ENCODE data around the gene AXIN1. TPM values are rescaled to one million over a fixed set of nuclear protein-coding genes. Genes with fewer than 3 reads are reported as not detected.

Gene AXIN1
- total and polyA plus RNA-seq, 8 donors, result 11.7 to 69.2 (median 17.4) TPM

DNA sequence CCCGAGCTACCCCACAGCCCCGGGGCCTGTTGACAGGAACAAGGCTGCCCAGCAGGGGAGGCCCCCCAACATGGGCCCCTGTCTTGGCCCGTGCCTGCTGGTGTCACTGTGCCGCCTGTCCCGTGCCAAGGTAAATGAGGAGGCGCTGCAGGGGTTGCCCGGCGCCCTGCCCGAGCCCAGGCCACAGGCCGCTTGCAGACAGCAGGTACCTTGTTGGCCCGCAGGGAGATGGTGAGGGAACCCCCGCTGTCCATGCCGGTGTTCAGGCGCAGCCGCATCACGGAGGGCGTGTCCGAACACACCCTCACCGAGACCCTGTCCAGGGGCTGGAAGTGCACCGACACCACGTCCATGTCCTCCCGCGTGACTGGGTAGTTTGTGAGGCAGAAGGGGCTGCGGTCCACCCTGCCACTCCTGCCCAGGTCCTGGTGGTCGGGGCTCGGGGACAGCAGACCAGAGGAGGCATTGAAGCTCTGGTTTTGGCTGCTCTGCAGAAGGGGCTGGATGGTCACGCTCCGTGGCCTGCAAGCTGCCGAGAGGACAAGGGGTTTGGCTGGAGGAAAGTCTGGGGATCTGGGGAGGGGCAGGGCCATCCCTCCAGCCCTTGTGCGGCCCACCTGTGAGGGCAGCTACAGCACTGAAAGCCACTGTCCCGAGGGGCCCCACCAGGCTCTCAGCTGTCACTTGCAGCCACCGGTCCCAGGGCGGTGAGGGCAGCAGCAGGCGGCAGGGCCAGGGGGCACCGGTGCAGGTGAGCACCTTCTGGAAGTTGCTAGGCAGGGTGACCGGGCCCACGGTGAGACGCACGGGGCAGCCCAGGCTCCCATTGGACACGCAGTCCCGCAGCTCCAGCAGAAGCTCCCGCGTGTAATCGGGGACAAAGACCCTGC is 23.6 kb upstream of the AXIN1 start:
- intact Hi-C loops (cut with DNase I; ENCODE audit: low total_unique reads), result no loop called here
- H3K36me3 ChIP-seq, result peaks cover 48 to 68% (median 66%) of the 10 kb centered on the region in 4 donors
- WGBS, 5 donors, result 88 to 96% (median 94%) methylated on average over 20 to 44 of the region's 44 CpGs

DNA sequence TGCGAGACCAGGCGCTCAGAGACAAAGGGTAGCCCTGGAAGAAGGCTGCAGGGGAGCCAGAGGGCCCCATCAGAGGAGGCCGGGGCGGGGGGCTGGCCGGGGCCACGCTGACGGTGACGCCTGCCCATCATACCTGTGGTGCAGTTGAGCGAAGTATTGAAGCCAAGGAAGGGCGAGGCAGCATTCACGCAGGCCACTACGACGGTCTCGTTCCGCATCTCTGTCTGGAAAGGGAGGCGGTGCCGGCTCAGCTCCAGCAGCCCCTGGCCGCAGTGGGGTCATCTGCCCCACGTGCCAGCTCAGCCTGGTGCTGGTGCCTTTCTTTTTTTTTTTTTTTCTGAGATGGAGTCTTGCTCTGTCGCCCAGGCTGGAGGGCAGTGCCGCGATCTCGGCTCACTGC is 22.7 kb upstream of the AXIN1 start:
- H3K27ac ChIP-seq, result no peak overlapping the region
- intact Hi-C loops (cut with DNase I; ENCODE audit: low total_unique reads), result no loop called here
- no peaks in the 10 kb centered on the region for H3K9me3 ChIP-seq
- H3K4me1 ChIP-seq, result peaks cover 23 to 32% (median 28%) of the 10 kb centered on the region in 4 donors
- DNase-seq, result no peak
- H3K4me3 ChIP-seq, result no peak overlapping the region
- WGBS, 5 donors, result 93 to 96% (median 94%) methylated on average over 23 of the region's 23 CpGs
- H3K27me3 ChIP-seq, result no peaks in the 10 kb centered on the region
- peaks cover 48 to 68% (median 66%) of the 10 kb centered on the region in 4 donors for H3K36me3 ChIP-seq
- TF ChIP-seq POLR2A (IDR thresholded peaks at IDR 0.05) (no peak), EP300 (IDR thresholded peaks at IDR 0.05) (no peak), POLR2AphosphoS5 (IDR thresholded peaks at IDR 0.05) (no peak)
- TF ChIP-seq, protein P1, sequence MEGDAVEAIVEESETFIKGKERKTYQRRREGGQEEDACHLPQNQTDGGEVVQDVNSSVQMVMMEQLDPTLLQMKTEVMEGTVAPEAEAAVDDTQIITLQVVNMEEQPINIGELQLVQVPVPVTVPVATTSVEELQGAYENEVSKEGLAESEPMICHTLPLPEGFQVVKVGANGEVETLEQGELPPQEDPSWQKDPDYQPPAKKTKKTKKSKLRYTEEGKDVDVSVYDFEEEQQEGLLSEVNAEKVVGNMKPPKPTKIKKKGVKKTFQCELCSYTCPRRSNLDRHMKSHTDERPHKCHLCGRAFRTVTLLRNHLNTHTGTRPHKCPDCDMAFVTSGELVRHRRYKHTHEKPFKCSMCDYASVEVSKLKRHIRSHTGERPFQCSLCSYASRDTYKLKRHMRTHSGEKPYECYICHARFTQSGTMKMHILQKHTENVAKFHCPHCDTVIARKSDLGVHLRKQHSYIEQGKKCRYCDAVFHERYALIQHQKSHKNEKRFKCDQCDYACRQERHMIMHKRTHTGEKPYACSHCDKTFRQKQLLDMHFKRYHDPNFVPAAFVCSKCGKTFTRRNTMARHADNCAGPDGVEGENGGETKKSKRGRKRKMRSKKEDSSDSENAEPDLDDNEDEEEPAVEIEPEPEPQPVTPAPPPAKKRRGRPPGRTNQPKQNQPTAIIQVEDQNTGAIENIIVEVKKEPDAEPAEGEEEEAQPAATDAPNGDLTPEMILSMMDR (IDR thresholded peaks at IDR 0.05), result no peak

More for the DNA sequence above, 23.6 kb upstream of the AXIN1 start:
- H3K4me3 ChIP-seq, result no peak overlapping the region
- no peaks in the 10 kb centered on the region for H3K27me3 ChIP-seq
- H3K9me3 ChIP-seq, result no peaks in the 10 kb centered on the region
- peaks cover 25 to 34% (median 31%) of the 10 kb centered on the region in 4 donors for H3K4me1 ChIP-seq
- DNase-seq, result no peak
- TF ChIP-seq POLR2AphosphoS5 (IDR thresholded peaks at IDR 0.05), result no peak
- no peak overlapping the region for H3K27ac ChIP-seq

DNA sequence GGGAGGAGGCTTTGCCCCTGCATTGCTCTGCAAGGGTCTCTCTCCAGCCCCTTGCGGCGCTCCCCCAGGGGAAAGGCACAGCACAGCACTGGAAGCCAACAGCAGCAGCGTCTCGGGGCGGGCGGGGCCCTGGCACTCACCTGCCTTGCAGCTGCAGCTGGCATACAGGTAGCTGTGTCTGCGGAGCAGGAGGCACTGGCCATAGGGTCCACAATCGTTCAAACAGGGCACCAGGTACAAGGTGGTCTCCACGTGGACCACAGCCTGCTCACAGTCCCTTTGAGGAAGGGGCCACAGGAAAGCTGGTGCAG is 22.0 kb upstream of the AXIN1 start:
- intact Hi-C loops (cut with DNase I; ENCODE audit: low total_unique reads), result no loop called here

DNA sequence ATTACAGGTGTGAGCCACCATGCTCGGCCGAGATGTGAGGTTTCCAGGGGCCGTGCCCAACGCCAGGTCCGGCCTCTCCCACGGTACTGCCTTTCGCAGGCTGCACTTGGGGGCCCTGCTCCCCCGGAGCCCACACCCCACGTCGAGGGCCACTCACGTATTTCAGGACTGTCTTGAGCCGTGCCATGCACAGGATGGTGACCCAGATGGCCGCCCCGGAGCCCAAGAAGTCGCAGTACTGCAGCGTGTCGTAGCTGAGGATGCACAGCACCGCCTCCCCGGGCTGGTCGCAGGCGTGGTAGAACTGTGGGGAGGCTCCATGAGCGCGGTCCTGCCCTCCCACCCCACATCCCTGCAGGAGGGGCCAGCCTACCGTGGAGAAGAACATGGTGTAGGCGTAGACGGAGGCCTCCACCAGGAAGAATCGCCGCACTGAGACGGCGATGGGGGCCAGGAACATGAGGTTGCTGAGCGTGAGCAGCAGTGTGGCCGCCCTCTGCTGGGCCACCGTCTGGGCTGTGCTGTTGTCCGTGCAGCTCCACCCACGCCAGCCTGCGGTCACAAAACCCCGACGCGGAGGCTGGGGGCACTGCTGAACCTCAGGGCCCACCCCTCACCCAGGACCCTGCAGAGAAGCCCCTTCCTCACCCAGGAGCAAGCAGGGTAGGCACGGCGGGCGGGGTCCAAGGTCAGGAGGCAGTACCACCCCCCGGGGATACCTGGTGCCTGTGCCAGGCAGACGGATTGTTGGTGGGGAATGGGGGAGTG is 21.5 kb upstream of the AXIN1 start:
- no peak for DNase-seq
- intact Hi-C loops (cut with DNase I; ENCODE audit: low total_unique reads), result no loop called here
- 91 to 93% (median 93%) methylated on average over 37 to 44 of the region's 44 CpGs for WGBS, 5 donors
- no peak overlapping the region for H3K27ac ChIP-seq
- no peaks in the 10 kb centered on the region for H3K27me3 ChIP-seq
- no peak for TF ChIP-seq EP300 (IDR thresholded peaks at IDR 0.05)
- TF ChIP-seq, protein P1 (IDR thresholded peaks at IDR 0.05), result no peak
- no peak for TF ChIP-seq POLR2AphosphoS5 (IDR thresholded peaks at IDR 0.05)
- TF ChIP-seq POLR2A (IDR thresholded peaks at IDR 0.05), result no peak
- no peak overlapping the region for H3K4me3 ChIP-seq
- peaks cover 48 to 74% (median 67%) of the 10 kb centered on the region in 4 donors for H3K36me3 ChIP-seq
- H3K9me3 ChIP-seq, result no peaks in the 10 kb centered on the region
- H3K4me1 ChIP-seq, result peaks cover 21 to 31% (median 28%) of the 10 kb centered on the region in 4 donors

More for the DNA sequence above, 22.0 kb upstream of the AXIN1 start:
- H3K9me3 ChIP-seq, result no peaks in the 10 kb centered on the region
- no peak overlapping the region for H3K4me3 ChIP-seq
- TF ChIP-seq, protein P1 (IDR thresholded peaks at IDR 0.05), result no peak
- TF ChIP-seq POLR2A (IDR thresholded peaks at IDR 0.05) (no peak), POLR2AphosphoS5 (IDR thresholded peaks at IDR 0.05) (no peak), EP300 (IDR thresholded peaks at IDR 0.05) (no peak)
- no peak for DNase-seq
- no peak overlapping the region for H3K27ac ChIP-seq
- H3K4me1 ChIP-seq, result peaks cover 22 to 32% (median 28%) of the 10 kb centered on the region in 4 donors
- WGBS, 5 donors, result 65 to 73% (median 68%) methylated on average over 8 to 9 of the region's 9 CpGs
- no peaks in the 10 kb centered on the region for H3K27me3 ChIP-seq
- peaks cover 48 to 69% (median 66%) of the 10 kb centered on the region in 4 donors for H3K36me3 ChIP-seq
